Neuronal stem cell (in vitro differentiated cells): ENCODE measurements around the gene ZNF787.

Source experiments
- DNase-seq: peaks from one replicate; pipeline ENCODE4 v3.0.0-alpha.2; 2013; ENCODE audit warnings: low spot score
- H2AFZ ChIP-seq: one replicate; pipeline ENCODE4 v1.6.1; 2013; ENCODE audit warnings: mild to moderate bottlenecking, low read length, inconsistent platforms
- H2AK5ac ChIP-seq: 2 replicates; pipeline ENCODE4 v1.6.1; 2013; ENCODE audit warnings: low read depth, mild to moderate bottlenecking, inconsistent platforms, low read length, moderate library complexity, mixed read lengths
- H2BK120ac ChIP-seq: 2 replicates; pipeline ENCODE4 v1.6.1; 2013; ENCODE audit warnings: low read depth, mild to moderate bottlenecking, inconsistent platforms, low read length, moderate library complexity, mixed read lengths
- H2BK12ac ChIP-seq: one replicate; pipeline ENCODE4 v1.6.1; 2013; ENCODE audit warnings: low read length, inconsistent platforms
- H2BK15ac ChIP-seq: 2 replicates; pipeline ENCODE4 v1.6.1; 2013; ENCODE audit warnings: mild to moderate bottlenecking, low read length, inconsistent platforms, mixed read lengths
- H2BK5ac ChIP-seq: one replicate; pipeline ENCODE4 v1.6.1; 2013; ENCODE audit warnings: inconsistent platforms, mild to moderate bottlenecking, low read length, moderate library complexity
- H3K14ac ChIP-seq: one replicate; pipeline ENCODE4 v1.6.1; 2013; ENCODE audit warnings: low read length, inconsistent platforms
- H3K18ac ChIP-seq: 2 replicates; pipeline ENCODE4 v1.6.1; 2013; ENCODE audit warnings: low read length, inconsistent platforms
- H3K23ac ChIP-seq: 2 replicates; pipeline ENCODE4 v1.6.1; 2013; ENCODE audit warnings: low read depth, mild to moderate bottlenecking, mixed read lengths, low read length, inconsistent platforms; ENCODE audit not compliant: poor library complexity
- H3K27ac ChIP-seq: replicated peaks from 3 replicates; pipeline ENCODE4 v1.5.1; 2013; ENCODE audit warnings: low read length, inconsistent platforms
- H3K27me3 ChIP-seq, 3 experiments: 2 replicates each; pipeline ENCODE4 v1.6.1; 2013; ENCODE audit warnings: low read length in 3 of 3, mild to moderate bottlenecking in 2 of 3, inconsistent platforms in 1 of 3, low read depth in 1 of 3, mixed read lengths in 1 of 3, moderate library complexity in 1 of 3; ENCODE audit not compliant: control insufficient read depth in 3 of 3, insufficient read depth in 3 of 3
- H3K36me3 ChIP-seq, 2 donors: replicated peaks in 1 of 2; 2 replicates each; pipeline ENCODE4 v1.6.1; 2013; ENCODE audit warnings: low read length in 2 of 2; ENCODE audit not compliant: control insufficient read depth in 2 of 2, insufficient read depth in 2 of 2
- H3K4ac ChIP-seq: 2 replicates; pipeline ENCODE4 v1.6.1; 2013; ENCODE audit warnings: inconsistent platforms, mild to moderate bottlenecking, low read length, moderate library complexity
- H3K4me1 ChIP-seq, 2 donors: 1 replicate in 1 of 2; 2 replicates in 1 of 2; pipeline ENCODE4 v1.6.1; 2013; ENCODE audit warnings: low read length in 2 of 2, low read depth in 1 of 2; ENCODE audit not compliant: control insufficient read depth in 2 of 2, insufficient read depth in 1 of 2
- H3K4me2 ChIP-seq: one replicate; pipeline ENCODE4 v1.6.1; 2013; ENCODE audit warnings: mild to moderate bottlenecking, low read length, inconsistent platforms; ENCODE audit not compliant: insufficient read depth, poor library complexity, severe bottlenecking
- H3K4me3 ChIP-seq, 2 donors: 2 replicates each; pipeline ENCODE4 v1.5.1; 2013; ENCODE audit warnings: low read length in 2 of 2, mild to moderate bottlenecking in 2 of 2, inconsistent platforms in 1 of 2, moderate library complexity in 1 of 2
- H3K79me1 ChIP-seq: one replicate; pipeline ENCODE4 v1.6.1; 2013; ENCODE audit warnings: low read depth, mild to moderate bottlenecking, inconsistent platforms, low read length, moderate library complexity
- H3K9ac ChIP-seq: one replicate; pipeline ENCODE4 v1.6.1; 2013; ENCODE audit warnings: mild to moderate bottlenecking, low read depth, low read length, inconsistent platforms; ENCODE audit not compliant: poor library complexity
- H3K9me3 ChIP-seq, 2 donors: replicated peaks in 1 of 2; 2 replicates each; pipeline versions ENCODE3 to v1.6.1; 2013; ENCODE audit warnings: low read length in 2 of 2, mild to moderate bottlenecking in 2 of 2, inconsistent platforms in 1 of 2, low read depth in 1 of 2, mixed read lengths in 1 of 2, moderate library complexity in 1 of 2; ENCODE audit not compliant: control insufficient read depth in 2 of 2, insufficient read depth in 1 of 2
- H4K8ac ChIP-seq: one replicate; pipeline ENCODE4 v1.6.1; 2013; ENCODE audit warnings: low read depth, mild to moderate bottlenecking, inconsistent platforms, low read length, moderate library complexity
- H4K91ac ChIP-seq: one replicate; pipeline ENCODE4 v1.6.1; 2013; ENCODE audit warnings: low read length, low read depth, mild to moderate bottlenecking, inconsistent platforms; ENCODE audit not compliant: poor library complexity
- WGBS, 2 donors: extraction: QIAGEN DNeasy Blood & Tissue Kit; methylation state at CpG; one replicate each; pipeline ENCODE4 v1.1.7; 2013; ENCODE audit warnings: missing lambda C conversion rate in 2 of 2, mixed read lengths in 1 of 2; ENCODE audit not compliant: insufficient read length in 2 of 2, insufficient replicate concordance in 1 of 2; ENCODE audit errors: extremely low coverage in 2 of 2; 5-methylcytosine and 5-hydroxymethylcytosine counted together

ZNF787 gene

GRCh38 chr19:56158170-56158757 is 37.2 kb upstream of the ZNF787 start:
- Histone ChIP-seq H3K4me1 (peaks cover 2 to 7% of the 10 kb centered on the region in 2 donors), H3K79me1 (peaks cover 4% of the 10 kb centered on the region), H2BK12ac (no peak overlapping the region), H3K4me2 (no peak overlapping the region), H3K4me3 (no peak overlapping the region), H3K23ac (no peak overlapping the region), H3K9ac (peak overlapping the region; percentile 12), H2AK5ac (no peak overlapping the region), H2AFZ (no peak overlapping the region), H2BK15ac (no peak overlapping the region), H4K8ac (no peak overlapping the region), H3K4ac (no peak overlapping the region), H3K27ac (no peak overlapping the region), H3K9me3 (no peaks in the 10 kb centered on the region), H3K18ac (no peak overlapping the region), H2BK120ac (no peak overlapping the region), H2BK5ac (no peak overlapping the region), H3K14ac (no peak overlapping the region), H3K27me3 (no peaks in the 10 kb centered on the region), H4K91ac (no peak overlapping the region), H3K36me3 (peaks cover 41 to 60% of the 10 kb centered on the region in 2 donors)
- no CpG with 5 or more reads among the region's 16 CpGs for WGBS, 2 donors
- no peak for DNase-seq

DNA sequence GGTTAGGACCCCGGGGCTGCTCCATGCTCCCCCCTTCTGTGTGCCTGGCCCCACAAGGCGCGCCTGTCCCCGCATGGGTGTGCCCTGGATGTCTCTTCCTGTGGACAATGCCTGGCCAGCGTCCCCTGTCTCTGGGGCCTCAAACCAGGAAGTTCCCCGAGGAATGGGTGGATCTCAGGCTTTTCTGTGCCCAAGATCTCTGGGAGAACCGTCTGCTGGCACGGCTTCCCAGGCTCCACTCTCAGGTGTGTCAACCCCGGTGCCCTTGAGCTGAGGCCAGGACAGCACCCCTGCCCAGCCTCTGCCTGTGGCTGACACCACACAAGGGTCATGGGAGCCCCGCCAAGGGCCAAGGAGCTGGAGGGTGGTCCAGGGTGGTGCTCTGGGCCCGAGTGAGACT is 35.7 kb upstream of the ZNF787 start:
- WGBS, 2 donors = no CpG with 5 or more reads among the region's 11 CpGs

GRCh38 chr19:56155124-56155687 is 34.1 kb upstream of the ZNF787 start:
- Histone ChIP-seq H3K27me3 (no peaks in the 10 kb centered on the region), H2AK5ac (no peak overlapping the region), H3K27ac (no peak overlapping the region), H3K18ac (no peak overlapping the region), H3K4me2 (no peak overlapping the region), H3K4me1 (peaks cover 10 to 12% of the 10 kb centered on the region in 2 donors), H2BK120ac (no peak overlapping the region), H4K91ac (no peak overlapping the region), H3K79me1 (peaks cover 4% of the 10 kb centered on the region), H4K8ac (no peak overlapping the region), H3K4me3 (no peak overlapping the region), H3K9ac (no peak overlapping the region), H2BK12ac (no peak overlapping the region), H3K9me3 (no peaks in the 10 kb centered on the region), H2BK15ac (no peak overlapping the region), H3K14ac (no peak overlapping the region), H3K23ac (peak overlapping the region; percentile 76), H2BK5ac (no peak overlapping the region), H2AFZ (no peak overlapping the region), H3K4ac (no peak overlapping the region), H3K36me3 (peaks cover 29 to 50% of the 10 kb centered on the region in 2 donors)
- DNase-seq = no peak
- no CpG with 5 or more reads among the region's 17 CpGs for WGBS, 2 donors

More for the DNA sequence above, 35.7 kb upstream of the ZNF787 start:
- Histone ChIP-seq H3K4ac (no peak overlapping the region), H3K27ac (no peak overlapping the region), H3K9ac (no peak overlapping the region), H2BK120ac (no peak overlapping the region), H3K23ac (peak overlapping the region; percentile 6), H3K4me1 (peaks cover 10 to 12% of the 10 kb centered on the region in 2 donors), H4K91ac (no peak overlapping the region), H3K14ac (no peak overlapping the region), H3K4me2 (no peak overlapping the region), H2BK15ac (no peak overlapping the region), H3K4me3 (no peak overlapping the region), H3K18ac (no peak overlapping the region), H4K8ac (no peak overlapping the region), H2BK5ac (no peak overlapping the region), H3K79me1 (peaks cover 4% of the 10 kb centered on the region), H2AK5ac (no peak overlapping the region), H3K36me3 (peaks cover 37 to 60% of the 10 kb centered on the region in 2 donors), H3K9me3 (no peaks in the 10 kb centered on the region), H3K27me3 (no peaks in the 10 kb centered on the region), H2AFZ (no peak overlapping the region), H2BK12ac (no peak overlapping the region)
- no peak for DNase-seq

DNA sequence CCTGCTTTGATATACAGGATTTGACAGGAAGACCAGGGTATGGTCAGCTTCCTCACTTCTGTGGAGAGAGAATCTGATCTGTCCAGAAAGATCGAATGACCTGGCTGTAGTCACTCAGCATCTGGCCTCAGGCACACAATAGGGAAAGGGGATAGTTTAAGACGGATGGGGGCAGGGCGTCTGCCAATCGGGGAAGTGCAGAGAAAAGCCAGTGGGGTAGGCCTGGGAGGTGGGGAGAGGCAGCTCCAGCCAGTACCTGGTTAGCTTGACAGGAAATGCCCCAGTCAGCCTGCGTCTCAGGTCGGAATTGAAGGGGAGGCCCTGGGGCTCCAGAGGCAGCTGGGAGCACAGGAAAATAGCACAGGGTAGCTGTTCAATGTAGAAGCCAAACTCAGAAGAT is 32.4 kb upstream of the ZNF787 start:
- Histone ChIP-seq H2BK15ac (no peak overlapping the region), H2AFZ (no peak overlapping the region), H3K4me1 (peaks cover 10 to 12% of the 10 kb centered on the region in 2 donors), H3K18ac (no peak overlapping the region), H3K36me3 (peaks cover 26 to 47% of the 10 kb centered on the region in 2 donors), H3K79me1 (peaks cover 7% of the 10 kb centered on the region), H3K9me3 (peaks cover 0 to 3% of the 10 kb centered on the region in 2 donors), H4K91ac (no peak overlapping the region), H3K4me2 (no peak overlapping the region), H2BK5ac (no peak overlapping the region), H2AK5ac (no peak overlapping the region), H3K4ac (no peak overlapping the region), H2BK120ac (no peak overlapping the region), H3K27ac (peak overlapping the region; percentile 70), H3K9ac (no peak overlapping the region), H3K23ac (no peak overlapping the region), H3K4me3 (no peak overlapping the region), H4K8ac (no peak overlapping the region), H3K27me3 (no peaks in the 10 kb centered on the region), H3K14ac (no peak overlapping the region), H2BK12ac (no peak overlapping the region)
- no CpG with 5 or more reads among the region's 6 CpGs for WGBS, 2 donors
- DNase-seq = no peak
